NCI-H187 (cell line): ENCODE data around the gene ZNF224.

Source experiments
- DNase-seq, 2 experiments: peaks; one replicate each; lab custom pipeline; 2025; lab: John Stamatoyannopoulos, UW

The ZNF224 gene

DNA sequence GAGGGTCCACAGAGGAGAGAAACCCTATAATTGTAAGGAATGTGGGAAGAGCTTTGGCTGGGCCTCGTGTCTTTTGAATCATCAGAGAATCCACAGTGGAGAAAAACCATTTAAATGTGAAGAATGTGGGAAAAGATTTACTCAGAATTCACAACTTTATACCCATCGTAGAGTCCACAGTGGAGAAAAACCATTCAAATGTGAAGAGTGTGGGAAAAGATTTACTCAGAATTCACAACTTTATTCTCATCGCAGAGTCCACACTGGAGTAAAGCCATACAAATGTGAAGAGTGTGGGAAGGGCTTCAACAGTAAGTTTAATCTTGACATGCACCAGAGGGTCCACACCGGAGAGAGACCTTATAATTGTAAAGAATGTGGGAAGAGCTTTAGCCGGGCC, 37.8 kb downstream of the ZNF224 start:
- no peak for DNase-seq

DNA sequence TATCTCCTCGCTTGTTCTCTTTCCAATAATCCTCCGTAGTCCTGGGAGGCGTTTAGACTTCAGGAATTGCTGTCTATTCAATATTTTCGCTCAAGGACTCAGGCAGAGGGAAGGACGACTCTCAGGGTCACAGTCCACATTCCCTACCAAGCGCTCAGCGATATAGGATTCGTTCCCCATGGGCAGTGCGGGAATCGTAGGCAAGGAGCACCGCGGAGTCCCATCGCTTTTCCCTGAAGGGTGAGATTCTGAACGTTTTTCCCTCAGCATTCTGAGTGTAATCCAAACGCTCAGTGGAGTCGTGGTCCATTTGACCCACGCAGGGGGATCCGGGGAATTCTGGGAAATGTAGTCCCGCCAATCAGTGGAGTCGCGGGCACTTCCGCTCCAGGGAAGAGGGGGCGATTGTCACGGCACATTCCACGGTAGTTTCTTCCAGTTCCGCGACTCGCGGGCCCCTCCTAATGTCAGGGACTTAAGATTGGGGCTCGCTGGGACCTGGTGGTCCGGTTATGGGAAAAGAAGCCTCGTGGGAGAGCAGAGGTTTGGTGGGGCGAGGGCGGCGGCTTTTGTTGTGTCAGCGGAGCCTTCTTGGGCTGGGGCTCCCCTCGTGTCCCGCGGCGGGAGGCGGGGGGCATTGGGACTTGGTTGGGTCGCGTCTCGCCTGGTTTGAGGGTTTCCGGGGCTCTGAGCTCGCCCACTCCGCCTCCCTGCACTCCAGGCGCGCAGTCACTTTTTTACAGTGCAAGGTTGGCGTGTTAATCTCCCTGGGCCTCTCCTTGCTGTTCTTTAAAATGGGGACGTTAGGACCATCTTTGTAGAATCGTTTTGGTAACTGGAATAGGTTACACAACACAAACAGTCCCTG, 47.3 kb downstream of the ZNF224 start, which contains the start of gene ZNF234:
ZNF234 (plus strand) TSS at position 364 of the 868 bp plus-strand sequence. CDS start 3,079 bp downstream, outside the sequence.
- DNase-seq, result peak; percentile 50 to 84

DNA sequence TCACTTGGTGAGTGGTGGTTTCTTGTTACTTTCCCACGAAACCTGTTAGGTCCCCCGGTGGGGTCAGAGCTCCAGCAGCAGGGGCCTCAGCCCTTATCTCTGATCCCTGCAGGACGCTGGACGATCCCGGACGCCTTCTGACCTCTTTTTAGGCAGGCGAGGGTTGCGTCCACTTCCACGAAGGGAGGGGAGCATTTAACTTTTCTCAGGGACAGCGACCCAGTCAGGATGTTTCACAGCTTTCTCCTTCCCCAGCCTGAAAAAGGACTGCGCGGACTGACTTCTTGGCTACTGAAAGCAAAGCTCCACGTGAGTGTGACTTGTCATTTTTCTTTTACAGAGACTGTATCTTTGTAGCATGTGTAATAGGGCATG, 47.9 kb downstream of the ZNF224 start:
- DNase-seq, result no peak

DNA sequence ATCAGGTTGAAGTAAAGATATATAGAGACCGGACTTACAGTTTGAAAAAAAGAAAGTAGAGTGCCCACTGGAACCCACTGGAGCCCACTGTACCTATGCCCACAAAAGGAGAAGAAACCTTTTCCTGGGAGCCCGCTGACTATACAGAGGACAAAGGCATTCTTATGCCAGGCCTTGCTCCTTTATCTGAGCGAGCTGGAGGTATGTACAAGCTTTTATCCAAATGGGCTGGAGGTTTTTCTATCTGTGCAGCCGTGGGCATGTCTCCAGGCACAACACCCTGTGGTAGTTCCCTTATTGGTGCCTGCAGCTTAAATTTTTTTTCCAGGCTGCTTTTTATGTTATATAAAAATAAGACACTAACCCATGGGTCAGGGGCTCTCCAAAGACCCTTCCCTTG, 55.6 kb downstream of the ZNF224 start:
- DNase-seq, result no peak

DNA sequence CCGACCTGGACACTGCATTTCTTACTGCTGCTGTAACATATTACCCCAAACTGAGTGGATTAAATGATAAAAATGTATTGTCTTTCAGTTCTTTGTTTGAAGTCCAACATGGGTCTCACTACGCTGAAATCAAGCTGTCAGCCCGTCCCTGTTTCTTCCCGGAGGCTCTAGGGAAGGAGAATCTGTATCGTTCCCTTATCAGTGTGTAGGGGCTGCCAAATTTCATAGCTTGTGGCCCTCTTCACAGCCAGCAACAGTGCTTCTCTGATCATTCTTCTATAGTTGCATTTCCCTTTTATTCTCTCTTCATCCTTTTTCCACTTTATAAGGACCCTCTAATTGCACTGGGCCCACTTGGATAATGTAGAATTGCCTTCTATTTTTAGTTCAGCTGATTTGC, 57.3 kb downstream of the ZNF224 start:
- DNase-seq, result no peak

DNA sequence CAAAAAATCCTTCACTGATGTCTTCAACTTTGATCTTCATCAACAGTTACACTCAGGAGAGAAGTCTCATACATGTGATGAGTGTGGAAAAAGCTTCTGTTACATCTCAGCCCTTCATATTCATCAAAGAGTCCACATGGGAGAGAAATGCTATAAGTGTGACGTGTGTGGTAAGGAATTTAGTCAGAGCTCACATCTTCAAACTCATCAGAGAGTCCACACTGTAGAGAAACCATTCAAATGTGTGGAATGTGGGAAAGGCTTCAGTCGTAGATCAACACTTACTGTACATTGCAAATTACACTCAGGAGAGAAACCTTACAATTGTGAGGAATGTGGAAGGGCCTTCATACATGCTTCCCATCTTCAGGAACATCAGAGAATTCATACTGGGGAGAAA, 62.3 kb downstream of the ZNF224 start:
- DNase-seq, result no peak
